NT2/D1 (cell line): Measurements from ENCODE around the gene CACNA2D3.

Experiments
- DNase-seq: peaks from one replicate; pipeline ENCODE4 v3.0.0-alpha.2; 2011; ENCODE audit warnings: low read depth, low spot score
- H3K27me3 ChIP-seq: 2 replicates; pipeline ENCODE4 v1.6.0; 2011; ENCODE audit warnings: mild to moderate bottlenecking; ENCODE audit not compliant: insufficient read length, insufficient read depth
- H3K36me3 ChIP-seq: 2 replicates; pipeline ENCODE4 v1.6.1; 2011; ENCODE audit warnings: mild to moderate bottlenecking, low read length, mixed read lengths; ENCODE audit not compliant: insufficient read depth, insufficient read length
- H3K4me1 ChIP-seq: 2 replicates; pipeline ENCODE4 v1.5.1; 2011; ENCODE audit not compliant: insufficient read depth, insufficient read length
- H3K4me3 ChIP-seq: 2 replicates; pipeline ENCODE4 v1.5.1; 2011; ENCODE audit warnings: low read depth; ENCODE audit not compliant: insufficient read length
- H3K9ac ChIP-seq: 2 replicates; pipeline ENCODE4 v1.6.0; 2011; ENCODE audit warnings: low read depth; ENCODE audit not compliant: insufficient read length
- H3K9me3 ChIP-seq: 2 replicates; pipeline ENCODE4 v1.5.1; 2011; ENCODE audit warnings: mild to moderate bottlenecking, low read length; ENCODE audit not compliant: insufficient read depth
- SUZ12 ChIP-seq: IDR thresholded peaks from 2 replicates; pipeline ENCODE4 v1.6.1; 2011; ENCODE audit not compliant: insufficient read length, insufficient read depth; ENCODE audit errors: extremely low read depth
- YY1 ChIP-seq: IDR thresholded peaks from 2 replicates; pipeline ENCODE4 v1.6.1; 2011; ENCODE audit not compliant: insufficient read length, insufficient read depth
- ZNF274 ChIP-seq: IDR thresholded peaks from 2 replicates; pipeline ENCODE4 v1.6.1; 2011; ENCODE audit warnings: mild to moderate bottlenecking, low read depth, low read length

The CACNA2D3 gene

GRCh38 chr3:54507876-54508460 lies 385.6 kb downstream of the CACNA2D3 start:
- no peak for TF ChIP-seq YY1
- no peak for TF ChIP-seq ZNF274
- no peak for TF ChIP-seq SUZ12
- Histone ChIP-seq H3K36me3 (no peaks in the 10 kb centered on the region), H3K9me3 (no peaks in the 10 kb centered on the region), H3K9ac (no peak overlapping the region), H3K4me1 (no peaks in the 10 kb centered on the region), H3K27me3 (no peaks in the 10 kb centered on the region), H3K4me3 (no peak overlapping the region)
- DNase-seq: no peak

- no peak overlapping the region for H3K4me3 ChIP-seq
- H3K4me1 ChIP-seq: no peaks in the 10 kb centered on the region
- H3K9me3 ChIP-seq: no peaks in the 10 kb centered on the region
- H3K36me3 ChIP-seq: no peaks in the 10 kb centered on the region
- TF ChIP-seq YY1: no peak
- TF ChIP-seq SUZ12: no peak
- TF ChIP-seq ZNF274: no peak
- no peak for DNase-seq
- H3K27me3 ChIP-seq: no peaks in the 10 kb centered on the region
- H3K9ac ChIP-seq: no peak overlapping the region
Measured at GRCh38 chr3:54510506-54510905, 388.2 kb downstream of the CACNA2D3 start.

- H3K36me3 ChIP-seq: no peaks in the 10 kb centered on the region
- no peak for DNase-seq
- TF ChIP-seq YY1 (no peak), ZNF274 (no peak), SUZ12 (no peak)
- no peaks in the 10 kb centered on the region for H3K27me3 ChIP-seq
- H3K4me1 ChIP-seq: no peaks in the 10 kb centered on the region
- H3K9ac ChIP-seq: no peak overlapping the region
- H3K9me3 ChIP-seq: no peaks in the 10 kb centered on the region
- no peak overlapping the region for H3K4me3 ChIP-seq
Measured at GRCh38 chr3:54511766-54512365, 389.5 kb downstream of the CACNA2D3 start.

GRCh38 chr3:54514006-54514405 lies 391.7 kb downstream of the CACNA2D3 start:
- Histone ChIP-seq H3K9ac (no peak overlapping the region), H3K27me3 (no peaks in the 10 kb centered on the region), H3K9me3 (no peaks in the 10 kb centered on the region), H3K4me1 (peaks cover 4% of the 10 kb centered on the region), H3K36me3 (no peaks in the 10 kb centered on the region), H3K4me3 (no peak overlapping the region)
- DNase-seq: no peak
- no peak for TF ChIP-seq YY1
- TF ChIP-seq ZNF274: no peak
- TF ChIP-seq SUZ12: no peak

- DNase-seq: no peak
- H3K4me1 ChIP-seq: peaks cover 4% of the 10 kb centered on the region
- no peaks in the 10 kb centered on the region for H3K9me3 ChIP-seq
- no peak for TF ChIP-seq ZNF274
- no peak for TF ChIP-seq SUZ12
- no peak for TF ChIP-seq YY1
- no peak overlapping the region for H3K9ac ChIP-seq
- no peak overlapping the region for H3K4me3 ChIP-seq
- H3K27me3 ChIP-seq: no peaks in the 10 kb centered on the region
- H3K36me3 ChIP-seq: no peaks in the 10 kb centered on the region
Measured at GRCh38 chr3:54514416-54514815, 392.1 kb downstream of the CACNA2D3 start.

- Histone ChIP-seq H3K4me3 (no peak overlapping the region), H3K9ac (no peak overlapping the region), H3K4me1 (peaks cover 4% of the 10 kb centered on the region), H3K9me3 (no peaks in the 10 kb centered on the region), H3K27me3 (no peaks in the 10 kb centered on the region), H3K36me3 (no peaks in the 10 kb centered on the region)
- no peak for TF ChIP-seq ZNF274
- no peak for TF ChIP-seq YY1
- TF ChIP-seq SUZ12: no peak
- DNase-seq: no peak
Measured at GRCh38 chr3:54515441-54516213, 393.3 kb downstream of the CACNA2D3 start.

- no peak overlapping the region for H3K4me3 ChIP-seq
- H3K9ac ChIP-seq: no peak overlapping the region
- peaks cover 4% of the 10 kb centered on the region for H3K4me1 ChIP-seq
- peaks cover 4% of the 10 kb centered on the region; the same call in 1 of the 2 replicates for H3K9me3 ChIP-seq
- H3K27me3 ChIP-seq: no peaks in the 10 kb centered on the region
- DNase-seq: no peak
- H3K36me3 ChIP-seq: no peaks in the 10 kb centered on the region
- TF ChIP-seq SUZ12: no peak
- no peak for TF ChIP-seq YY1
- no peak for TF ChIP-seq ZNF274
Measured at GRCh38 chr3:54517424-54517823, 395.1 kb downstream of the CACNA2D3 start.
